ENCODE data around the gene DIO3.

Gene DIO3

GRCh38 chr14:101535232-101535631 is 26.1 kb upstream of the DIO3 start:
- H3K27ac ChIP-seq, result no peak overlapping the region
- no peak for TF ChIP-seq CTCF (IDR thresholded peaks at IDR 0.05)
- no peak for TF ChIP-seq ZFX (IDR thresholded peaks at IDR 0.05; ENCODE audit: borderline replicate concordance)

DNA sequence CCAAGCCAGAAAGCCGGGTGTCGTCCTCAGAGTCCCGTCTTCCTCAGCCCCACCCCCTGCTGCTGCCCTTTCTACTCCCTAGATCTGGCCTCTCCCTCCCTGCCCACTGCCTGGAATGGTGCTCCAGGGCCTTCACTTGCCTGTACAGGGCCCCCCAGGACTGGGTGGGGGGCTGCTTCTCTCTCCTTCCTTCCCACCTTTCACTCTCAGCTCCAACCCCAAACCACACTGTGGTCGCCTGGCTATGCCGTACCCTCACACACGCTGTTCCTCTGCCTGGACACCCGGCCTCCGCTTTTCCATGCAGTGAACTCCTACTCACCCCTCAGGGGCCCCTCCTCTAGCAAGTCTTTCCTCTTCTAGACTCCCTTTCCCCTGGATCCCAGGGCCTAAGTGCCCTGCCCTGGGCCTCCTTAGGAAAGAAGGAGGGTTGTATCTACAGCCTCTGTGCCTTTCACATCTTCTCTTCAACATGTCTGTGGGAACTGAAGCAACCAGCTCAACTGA is 25.5 kb upstream of the DIO3 start:
- no peak overlapping the region for H3K27ac ChIP-seq
- no peak for TF ChIP-seq ZFX (IDR thresholded peaks at IDR 0.05; ENCODE audit: borderline replicate concordance)
- TF ChIP-seq CTCF (IDR thresholded peaks at IDR 0.05), result no peak

DNA sequence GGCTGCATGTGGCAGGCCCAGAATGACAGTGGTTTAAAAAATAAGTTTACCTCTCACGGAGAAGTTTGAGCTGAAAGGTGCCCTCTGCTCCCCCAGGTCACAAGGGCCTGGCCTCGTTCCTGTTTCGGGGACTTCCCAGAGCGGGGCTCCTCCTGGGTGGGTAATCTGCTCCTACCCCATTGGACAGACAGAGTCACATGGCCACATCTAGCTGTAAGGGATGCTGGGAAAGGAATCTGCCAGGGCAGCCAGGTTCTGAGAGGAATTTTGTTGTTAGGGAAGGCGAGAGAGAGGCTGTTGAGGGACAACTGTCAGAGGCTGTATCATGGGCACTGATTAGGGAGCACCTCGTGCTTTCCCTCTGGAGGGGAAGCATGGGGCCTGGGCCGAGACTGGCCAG is 24.0 kb upstream of the DIO3 start:
- TF ChIP-seq ZFX (IDR thresholded peaks at IDR 0.05; ENCODE audit: borderline replicate concordance) (no peak), CTCF (IDR thresholded peaks at IDR 0.05) (no peak)
- H3K27ac ChIP-seq, result no peak overlapping the region

- TF ChIP-seq CTCF (IDR thresholded peaks at IDR 0.05) (no peak), ZFX (IDR thresholded peaks at IDR 0.05; ENCODE audit: borderline replicate concordance) (no peak)
- no peak overlapping the region for H3K27ac ChIP-seq
These were observed 22.4 kb upstream of the DIO3 start for GRCh38 chr14:101538878-101539277.

DNA sequence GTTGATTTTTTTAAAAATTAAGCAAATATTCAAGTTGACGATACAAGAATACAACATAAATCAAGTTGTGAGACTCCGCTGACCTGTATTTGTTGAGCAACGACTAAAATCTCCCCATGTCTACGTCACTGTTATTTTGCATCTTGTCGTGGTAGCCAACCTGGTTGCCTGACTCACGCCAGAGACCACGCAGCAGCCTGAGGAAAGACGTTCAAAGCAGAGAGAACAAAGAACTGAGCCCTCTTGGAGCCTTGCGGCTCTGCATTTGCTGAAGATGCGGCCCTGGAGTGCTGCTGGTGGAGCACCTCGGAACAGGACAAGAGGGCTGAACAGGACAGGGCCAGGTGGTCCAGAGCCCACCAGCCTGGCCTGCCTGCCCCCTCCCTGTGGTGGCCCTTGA is 21.4 kb upstream of the DIO3 start:
- no peak for TF ChIP-seq ZFX (IDR thresholded peaks at IDR 0.05; ENCODE audit: borderline replicate concordance)
- TF ChIP-seq CTCF (IDR thresholded peaks at IDR 0.05), result no peak
- H3K27ac ChIP-seq, result no peak overlapping the region

DNA sequence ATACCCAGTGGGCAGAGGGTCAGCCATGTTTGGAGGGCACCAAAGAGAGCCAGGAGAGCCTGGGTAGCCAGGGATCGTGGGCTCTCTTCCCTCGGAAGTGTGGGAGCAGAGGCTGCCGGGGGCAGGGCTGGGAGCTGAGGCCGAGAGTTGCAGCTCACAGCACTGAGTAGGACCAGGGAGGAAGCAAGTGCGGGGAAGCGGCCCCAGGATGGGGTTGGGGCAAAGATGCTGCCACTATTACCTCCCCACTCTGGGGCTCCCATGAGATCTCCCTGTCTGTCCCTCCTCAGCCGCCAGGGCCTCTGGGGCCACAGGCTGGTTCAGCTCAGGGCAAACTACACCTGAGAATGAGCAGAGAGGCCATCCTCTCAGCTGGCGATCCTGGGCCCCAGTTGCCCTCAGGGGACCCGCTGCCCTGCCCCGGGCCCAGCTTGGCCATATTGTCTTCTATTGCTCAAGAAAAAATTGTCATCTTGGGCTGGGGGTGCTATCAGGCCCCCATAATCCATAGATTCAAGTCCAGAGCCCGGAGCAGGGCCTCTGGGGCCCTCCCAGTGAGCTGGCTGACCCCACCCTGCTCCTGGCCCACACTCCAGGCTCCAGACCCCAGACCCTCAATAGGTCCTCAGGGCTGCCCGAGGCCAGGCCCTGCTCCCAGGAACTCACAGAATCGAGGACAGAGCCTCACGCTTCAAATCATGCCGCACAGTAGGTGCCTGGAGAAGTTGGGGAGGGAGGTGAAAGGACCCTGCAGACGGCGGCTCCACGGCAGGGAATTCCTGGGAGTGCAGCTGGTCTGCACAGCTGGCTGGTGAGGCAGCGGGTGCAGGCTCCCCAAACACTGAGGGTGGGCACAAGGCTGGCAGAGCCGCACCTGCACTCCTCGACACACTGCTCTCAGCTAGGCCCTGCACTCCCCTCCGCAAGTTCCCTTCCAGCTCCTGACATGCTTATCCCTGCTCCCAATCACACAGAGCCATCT is 20.5 kb upstream of the DIO3 start:
- TF ChIP-seq ZFX (IDR thresholded peaks at IDR 0.05; ENCODE audit: borderline replicate concordance) (no peak), CTCF (IDR thresholded peaks at IDR 0.05) (no peak)
- no peak overlapping the region for H3K27ac ChIP-seq

GRCh38 chr14:101542391-101542790 is 18.9 kb upstream of the DIO3 start:
- no peak for TF ChIP-seq ZFX (IDR thresholded peaks at IDR 0.05; ENCODE audit: borderline replicate concordance)
- TF ChIP-seq CTCF (IDR thresholded peaks at IDR 0.05), result no peak
- no peak overlapping the region for H3K27ac ChIP-seq
